ENCODE measurements around the gene ELF1. TPM values are rescaled to one million over a fixed set of nuclear protein-coding genes. Genes with fewer than 3 reads are reported as not detected.

ELF1 gene
- total and polyA plus RNA-seq, 2 of the 8 experiments (the other 6 are each of a cell fraction or from before 2014, with no cell fraction given) = 5.6 to 18.2 TPM

GRCh38 chr13:41019578-41020347 is 647 bp upstream of the ELF1 start:
- H3K79me2 ChIP-seq (ENCODE audit: control insufficient read depth in 1 of 2, insufficient read depth in 2 of 2, low read length in 2 of 2) = no peaks in the 10 kb centered on the region

More at GRCh38 chr13:41019578-41020347, 647 bp upstream of the ELF1 start:
- no peak overlapping the region for H3K56ac ChIP-seq (replicated peaks; ENCODE audit: insufficient read length, low read depth, low read length)
- no peak overlapping the region for H2BK15ac ChIP-seq (ENCODE audit: low read length)
- no peak overlapping the region for H3K9ac ChIP-seq (replicated peaks in 1 of 4; ENCODE audit: extremely low read depth in 1 of 4, low read depth in 3 of 4, low read length in 3 of 4)
- H2AFZ ChIP-seq (ENCODE audit: low read length) = no peak overlapping the region
- H3K27ac ChIP-seq (ENCODE audit: low read depth, low read length) = no peak overlapping the region
- TF ChIP-seq HDAC2 (IDR thresholded peaks at IDR 0.05; ENCODE audit: borderline replicate concordance in 1 of 2, low read depth in 2 of 2, low read length in 2 of 2) (no peak), GABPA (IDR thresholded peaks at IDR 0.05; ENCODE audit: borderline replicate concordance, insufficient read depth, low read length) (no peak)
- no peak overlapping the region for H4K8ac ChIP-seq (ENCODE audit: extremely low read depth, insufficient read depth, low read length)
- no peaks in the 10 kb centered on the region for H4K20me1 ChIP-seq (replicated peaks in 1 of 2; ENCODE audit: control insufficient read depth in 1 of 2, insufficient read depth in 2 of 2, low read length in 2 of 2)
- H3K23me2 ChIP-seq (ENCODE audit: low read depth, low read length) = no peaks in the 10 kb centered on the region
- no peak overlapping the region for H2BK12ac ChIP-seq (ENCODE audit: low read depth, low read length)
- H4K5ac ChIP-seq (ENCODE audit: insufficient read length, low read depth, low read length) = no peak overlapping the region
- no peak overlapping the region for H2BK5ac ChIP-seq (ENCODE audit: low read depth, low read length)
- no peak overlapping the region for H3K4me2 ChIP-seq (ENCODE audit: insufficient read depth in 1 of 2, low read depth in 2 of 2, low read length in 2 of 2)
- no peak overlapping the region for H3K4me3 ChIP-seq (ENCODE audit: extremely low read depth in 1 of 4, insufficient read depth in 2 of 4, low read depth in 3 of 4, low read length in 4 of 4)
- H3K36me3 ChIP-seq (ENCODE audit: control insufficient read depth in 2 of 4, insufficient read depth in 4 of 4, low read length in 3 of 4) = no peaks in the 10 kb centered on the region
- no peak overlapping the region for H3K4ac ChIP-seq (replicated peaks; ENCODE audit: insufficient read length, low read depth, low read length)
- H3K79me1 ChIP-seq (ENCODE audit: low read depth, low read length) = no peaks in the 10 kb centered on the region
- no peaks in the 10 kb centered on the region for H3K9me3 ChIP-seq (ENCODE audit: insufficient read depth in 2 of 2, low read depth in 1 of 2, low read length in 1 of 2)
- peaks cover 0 to 20% (median 0%) of the 10 kb centered on the region in 4 experiments; a peak in 4 of 7 replicates for H3K4me1 ChIP-seq (replicated peaks in 1 of 4; ENCODE audit: control insufficient read depth in 3 of 4, insufficient read depth in 4 of 4, low read length in 3 of 4)
- no peak overlapping the region for H4K91ac ChIP-seq (replicated peaks; ENCODE audit: insufficient read length, low read length)
- no peaks in the 10 kb centered on the region for H3K27me3 ChIP-seq (replicated peaks in 1 of 4; ENCODE audit: control insufficient read depth in 3 of 4, extremely low read depth in 1 of 4, insufficient read depth in 3 of 4, low read length in 3 of 4)
- H2BK20ac ChIP-seq (ENCODE audit: low read length) = no peak overlapping the region
- no peak for FAIRE-seq
- CTCF ChIA-PET (ENCODE audit: partially characterized antibody) = interaction anchor here (1.0 to 2.2 kb wide), 4 partner anchors 10 to 45 kb away, joined by 3 to 7 read pairs (median 4); no protein-coding TSS in a partner anchor
- no peak for DNase-seq (ENCODE audit: low read depth in 1 of 2, low spot score in 2 of 2)
- no peak overlapping the region for H2BK120ac ChIP-seq (replicated peaks; ENCODE audit: low read depth, low read length)
- POLR2A ChIA-PET (ENCODE audit: partially characterized antibody) = interaction anchor here (1.2 to 1.4 kb wide), 2 partner anchors 41 kb away, joined by 3 read pairs; partner anchors contain the start of gene WBP4
- 87% methylated on average over 2 of the region's 2 CpGs; no CpG with 5 or more reads in 1 of the 2 experiments for WGBS, 2 experiments (ENCODE audit: extremely low coverage in 1 of 2, insufficient coverage in 1 of 2, insufficient read length in 1 of 2, insufficient replicate concordance in 2 of 2, low coverage in 1 of 2, low lambda C conversion rate in 2 of 2, missing lambda C conversion rate in 1 of 2)
- no peak overlapping the region for H2AK5ac ChIP-seq (ENCODE audit: low read depth, low read length)
- no peak overlapping the region for H3K14ac ChIP-seq (ENCODE audit: insufficient read length)
- no peak overlapping the region for H3K18ac ChIP-seq (ENCODE audit: extremely low read depth, low read length)
- H3K23ac ChIP-seq (ENCODE audit: insufficient read length) = no peak overlapping the region
